ENCODE results near the gene PIK3R6.
A peak's percentile ranks its signal among the peaks of the same experiment; 100 is the strongest.

PIK3R6 gene

GRCh38 chr17:8867361-8867981 is at the start of gene PIK3R6:
TSS of gene PIK3R6 (minus strand) at chr17:8867674. CDS start at chr17:8849794, 17,880 bp downstream.
- DNase-seq = peak in 1 of 2 donors; percentile 8

- no peak for DNase-seq
Measured at GRCh38 chr17:8916466-8916865, 49.0 kb upstream of the PIK3R6 start.

GRCh38 chr17:8914554-8914953 is 47.1 kb upstream of the PIK3R6 start:
- DNase-seq = no peak

GRCh38 chr17:8913879-8914278 is 46.4 kb upstream of the PIK3R6 start:
- no peak for DNase-seq

- DNase-seq = no peak
Measured at GRCh38 chr17:8913091-8913490, 45.6 kb upstream of the PIK3R6 start.

GRCh38 chr17:8912084-8912981 is 44.9 kb upstream of the PIK3R6 start:
- DNase-seq = no peak

- DNase-seq = no peak
Measured at GRCh38 chr17:8910969-8911604, 43.6 kb upstream of the PIK3R6 start.

GRCh38 chr17:8909586-8910270 is 42.3 kb upstream of the PIK3R6 start:
- DNase-seq = no peak

GRCh38 chr17:8905331-8905730 is 37.9 kb upstream of the PIK3R6 start:
- DNase-seq = no peak

- DNase-seq = no peak
Measured at GRCh38 chr17:8904686-8905085, 37.2 kb upstream of the PIK3R6 start.

GRCh38 chr17:8904201-8904600 is 36.7 kb upstream of the PIK3R6 start:
- DNase-seq = no peak

- DNase-seq = no peak
Measured at GRCh38 chr17:8900626-8901585, 33.4 kb upstream of the PIK3R6 start.

GRCh38 chr17:8900207-8900606 is 32.7 kb upstream of the PIK3R6 start:
- no peak for DNase-seq

- no peak for DNase-seq
Measured at GRCh38 chr17:8898636-8899035, 31.2 kb upstream of the PIK3R6 start.

GRCh38 chr17:8898126-8898525 is 30.7 kb upstream of the PIK3R6 start:
- DNase-seq = no peak

- no peak for DNase-seq
Measured at GRCh38 chr17:8896641-8897635, 29.5 kb upstream of the PIK3R6 start.

- no peak for DNase-seq
Measured at GRCh38 chr17:8896087-8896486, 28.6 kb upstream of the PIK3R6 start.

- peak; percentile 14 to 24 for DNase-seq
Measured at GRCh38 chr17:8894673-8895578, 27.5 kb upstream of the PIK3R6 start.

- no peak for DNase-seq
Measured at GRCh38 chr17:8894202-8894671, 26.8 kb upstream of the PIK3R6 start.
